Spleen (tissue), 11 donors: ENCODE measurements around the gene MEX3D. TPM values are rescaled to one million over a fixed set of nuclear protein-coding genes. Genes with fewer than 3 reads are reported as not detected.

Experiments
- DNase-seq: peaks from one replicate; pipeline ENCODE4 v3.0.0-alpha.2; 2020
- H3K27ac ChIP-seq, 8 donors: fragments of 200-600 bp; sonication (generic) in 7 of 8; 1 replicate in 4 of 8; 2 replicates in 4 of 8; pipeline versions ENCODE4 v1.5.0 to v1.8.0; 2016 to 2021; ENCODE audit warnings: inconsistent platforms in 4 of 8, mild to moderate bottlenecking in 4 of 8, moderate library complexity in 1 of 8
- H3K27me3 ChIP-seq, 7 donors: fragments of 200-600 bp; sonication (generic) in 6 of 7; replicated peaks in 1 of 7; 1 replicate in 4 of 7; 2 replicates in 3 of 7; pipeline versions ENCODE4 v1.5.0 to v1.8.0; 2016 to 2021; ENCODE audit warnings: inconsistent platforms in 3 of 7, mild to moderate bottlenecking in 1 of 7
- H3K36me3 ChIP-seq, 6 donors: fragments of 200-600 bp; sonication (generic) in 5 of 6; 1 replicate in 4 of 6; 2 replicates in 2 of 6; pipeline versions ENCODE4 v1.5.0 to v1.8.0; 2016 to 2021; ENCODE audit warnings: inconsistent platforms in 2 of 6
- H3K4me1 ChIP-seq, 6 donors: fragments of 200-600 bp; sonication (generic) in 5 of 6; 1 replicate in 3 of 6; 2 replicates in 3 of 6; pipeline versions ENCODE4 v1.5.0 to v1.8.0; 2016 to 2021; ENCODE audit warnings: inconsistent platforms in 3 of 6
- H3K4me3 ChIP-seq, 8 donors: fragments of 200-600 bp; sonication (generic) in 7 of 8; 1 replicate in 4 of 8; 2 replicates in 4 of 8; pipeline versions ENCODE4 v1.5.0 to v1.8.0; 2016 to 2021; ENCODE audit warnings: inconsistent platforms in 4 of 8, mild to moderate bottlenecking in 4 of 8, moderate library complexity in 2 of 8
- H3K9me3 ChIP-seq, 8 donors: fragments of 200-600 bp; sonication (generic) in 7 of 8; 1 replicate in 4 of 8; 2 replicates in 4 of 8; pipeline versions ENCODE4 v1.5.0 to v1.8.0; 2016 to 2021; ENCODE audit warnings: inconsistent platforms in 4 of 8
- CTCF ChIP-seq, 11 experiments: fragments of 200-600 bp in 7 of 11; fragments of 450-650 bp in 4 of 11; sonication (generic) in 4 of 11; IDR thresholded peaks in 8 of 11; conservative IDR thresholded peaks in 3 of 11; 1 replicate in 7 of 11; 2 replicates in 4 of 11; pipeline versions ENCODE4 v1.4.0 to v1.8.0; 2016 to 2021; ENCODE audit warnings: antibody characterized with exemption in 11 of 11, inconsistent platforms in 4 of 11, mild to moderate bottlenecking in 1 of 11
- POLR2A ChIP-seq, 3 donors: fragments of 450-650 bp; IDR thresholded peaks; one replicate each; pipeline ENCODE4 v1.5.1; 2017; ENCODE audit warnings: antibody characterized with exemption in 3 of 3, mild to moderate bottlenecking in 1 of 3
- POLR2AphosphoS5 ChIP-seq, 3 donors: sonication (generic); formaldehyde crosslinking; IDR thresholded peaks; one replicate each; pipeline ENCODE4 v1.5.1; 2017; ENCODE audit warnings: antibody characterized with exemption in 3 of 3
- WGBS, 5 donors: extraction: QIAGEN DNeasy Blood & Tissue Kit in 3 of 5; methylation state at CpG; one replicate each; pipeline versions ENCODE4 v1.1.5 to v1.1.7; 2013 to 2018; 5-methylcytosine and 5-hydroxymethylcytosine counted together
- intact Hi-C: fragments of 100-400 bp; cut with DNase I; formaldehyde crosslinking; loops from one replicate; pipeline ENCODE4 v1.15.0; 2023; ENCODE audit warnings: low total_unique reads
- polyA plus RNA-seq, 3 donors: library from polyadenylated mRNA; stranded (reverse); fragments of 200-250 nt; gene quantifications; one replicate each; pipeline ENCODE4 v1.2.1, GENCODE V29; 2013
- total RNA-seq, 7 donors: library from RNA; depleted of rRNA in 3 of 7; stranded (reverse); fragments of >200 nt in 3 of 7; fragmentation: NEBNext Ultra II Directional in 4 of 7; extraction: Animal tissue kit (Norgen Biotek cat#: 25700) in 4 of 7; gene quantifications; one replicate each; pipeline versions ENCODE4 v1.1.0 to v1.2.1, GENCODE V29; 2016 to 2021
- donor health status: healthy with polysubstance abuse.
- donor health status: DM: no; HTN: no; CAD: no; lungs with moderate emphysema.
- donor health status: DM: no; HTN: no; CAD: no.
- donor health status: Bipolar disorder and iron deficiency.
- donor health status: healthy.
- donor health status: DM: no; HTN: no; CAD: no.
- donor health status: DM: yes; HTN: yes; CAD: no.

Gene MEX3D
- total and polyA plus RNA-seq, 10 donors: 0.87 to 11.7 (median 6.0) TPM

- no peak for DNase-seq
- Histone ChIP-seq H3K4me3 (no peak overlapping the region), H3K9me3 (no peaks in the 10 kb centered on the region), H3K27ac (no peak overlapping the region), H3K36me3 (peaks cover 0 to 19% (median 0%) of the 10 kb centered on the region in 6 donors), H3K4me1 (no peaks in the 10 kb centered on the region), H3K27me3 (peaks cover 0 to 27% (median 0%) of the 10 kb centered on the region in 7 donors)
- 83 to 93% (median 85%) methylated on average over 10 of the region's 10 CpGs for WGBS, 5 donors
- TF ChIP-seq POLR2A (IDR thresholded peaks at IDR 0.05) (no peak), CTCF (IDR thresholded peaks at IDR 0.05 in 8 of 11, conservative IDR thresholded peaks at IDR 0.05 in 3 of 11) (no peak), POLR2AphosphoS5 (IDR thresholded peaks at IDR 0.05) (no peak)
- intact Hi-C loops: no loop called here
Measured at GRCh38 chr19:1553415-1553814, 14.7 kb downstream of the MEX3D start.

GRCh38 chr19:1551068-1552040, 16.8 kb downstream of the MEX3D start:
- no peak for DNase-seq
- peaks cover 0 to 41% (median under 1%) of the 10 kb centered on the region in 7 donors for H3K27me3 ChIP-seq
- WGBS, 5 donors: 75 to 89% (median 85%) methylated on average over 17 of the region's 17 CpGs
- peaks cover 0 to 14% (median 0%) of the 10 kb centered on the region in 6 donors for H3K36me3 ChIP-seq
- H3K9me3 ChIP-seq: no peaks in the 10 kb centered on the region
- peaks cover 0 to 3% (median under 1%) of the 10 kb centered on the region in 6 donors for H3K4me1 ChIP-seq
- no peak overlapping the region for H3K27ac ChIP-seq
- intact Hi-C loops: no loop called here
- TF ChIP-seq CTCF (IDR thresholded peaks at IDR 0.05 in 8 of 11, conservative IDR thresholded peaks at IDR 0.05 in 3 of 11) (no peak), POLR2AphosphoS5 (IDR thresholded peaks at IDR 0.05) (no peak), POLR2A (IDR thresholded peaks at IDR 0.05) (no peak)
- no peak overlapping the region for H3K4me3 ChIP-seq

GRCh38 chr19:1549332-1549945, 18.7 kb downstream of the MEX3D start:
- intact Hi-C loops: loop anchor here (5.0 kb wide), 1 partner anchor 123 kb away; no protein-coding TSS in a partner anchor
- Histone ChIP-seq H3K9me3 (no peaks in the 10 kb centered on the region), H3K4me3 (no peak overlapping the region), H3K27me3 (peaks cover 0 to 61% (median 7%) of the 10 kb centered on the region in 7 donors), H3K36me3 (no peaks in the 10 kb centered on the region), H3K4me1 (peaks cover 0 to 9% (median 5%) of the 10 kb centered on the region in 6 donors), H3K27ac (no peak overlapping the region)
- TF ChIP-seq POLR2A (IDR thresholded peaks at IDR 0.05) (no peak), POLR2AphosphoS5 (IDR thresholded peaks at IDR 0.05) (no peak), CTCF (IDR thresholded peaks at IDR 0.05 in 8 of 11, conservative IDR thresholded peaks at IDR 0.05 in 3 of 11) (no peak)
- WGBS, 5 donors: 79 to 87% (median 84%) methylated on average over 4 of the region's 4 CpGs
- no peak for DNase-seq
